ENCODE results near the gene COA6.
"Not testable (repeated sequence)": the region's sequence is repeated elsewhere in the genome, so short reads cannot be mapped to it uniquely, and the experiment has no call there.

COA6 gene

DNA sequence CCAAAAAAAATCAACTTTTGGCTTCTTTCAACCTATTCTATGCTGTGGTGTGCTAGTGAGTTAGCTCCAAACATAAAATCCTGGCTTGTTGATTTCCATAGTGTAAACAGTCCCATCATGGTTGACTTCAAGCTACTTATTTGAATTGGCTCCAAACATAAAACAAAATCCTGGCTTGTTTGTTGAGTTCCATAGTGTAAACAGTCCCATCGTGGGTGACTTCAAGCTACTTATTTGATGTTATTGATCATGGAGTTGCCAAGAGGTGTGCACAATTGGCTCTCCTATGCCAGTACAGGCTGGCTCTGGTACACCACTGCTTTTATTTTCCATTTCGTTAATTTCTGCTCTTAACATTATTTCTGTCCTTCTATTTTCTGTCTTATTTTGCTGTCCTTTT is 1.8 kb upstream of the COA6 start:
- no peak for DNase-seq

DNA sequence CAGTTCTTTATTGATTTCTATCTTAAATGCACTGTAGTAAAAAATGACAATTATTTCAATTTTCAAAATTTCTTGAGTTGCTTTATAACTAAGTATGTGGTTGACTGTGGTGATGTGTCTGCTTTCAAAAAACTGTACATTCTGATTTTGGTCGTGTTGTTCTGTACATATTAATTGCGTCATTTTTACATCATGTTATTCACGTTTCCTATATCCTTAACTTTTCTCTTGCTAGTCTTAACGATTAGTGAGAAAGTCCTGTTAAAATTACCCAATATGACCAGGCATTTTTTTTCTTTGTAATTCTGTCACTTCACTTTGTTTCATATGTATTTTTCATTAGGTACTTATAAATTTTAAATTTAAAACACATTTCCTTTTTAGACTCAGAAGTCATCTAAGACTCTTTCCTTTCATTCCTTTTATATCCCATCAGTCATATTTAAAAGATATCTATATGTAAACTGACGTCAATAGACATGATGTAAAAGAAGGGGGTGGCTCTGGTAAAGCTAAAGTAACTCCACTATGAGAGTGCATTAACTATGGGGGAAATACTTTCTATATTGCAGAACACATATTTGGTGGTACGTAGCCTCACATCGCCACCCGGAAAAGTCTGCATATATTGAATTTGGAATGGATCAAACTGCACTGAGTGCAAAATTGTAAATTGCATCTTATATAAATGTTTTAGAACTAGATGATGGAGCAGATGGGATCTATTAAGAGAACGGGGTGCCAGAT is 1.1 kb upstream of the COA6 start:
- DNase-seq = peak in 1 of 2 experiments; percentile 24

- DNase-seq = no peak
These were observed 651 bp downstream of the COA6 start for GRCh38 chr1:234373959-234374254.

- no peak for DNase-seq
These were observed 2.4 kb downstream of the COA6 start for GRCh38 chr1:234375672-234376071.

GRCh38 chr1:234379591-234380109 is 6.4 kb downstream of the COA6 start:
- DNase-seq = not testable (repeated sequence)

DNA sequence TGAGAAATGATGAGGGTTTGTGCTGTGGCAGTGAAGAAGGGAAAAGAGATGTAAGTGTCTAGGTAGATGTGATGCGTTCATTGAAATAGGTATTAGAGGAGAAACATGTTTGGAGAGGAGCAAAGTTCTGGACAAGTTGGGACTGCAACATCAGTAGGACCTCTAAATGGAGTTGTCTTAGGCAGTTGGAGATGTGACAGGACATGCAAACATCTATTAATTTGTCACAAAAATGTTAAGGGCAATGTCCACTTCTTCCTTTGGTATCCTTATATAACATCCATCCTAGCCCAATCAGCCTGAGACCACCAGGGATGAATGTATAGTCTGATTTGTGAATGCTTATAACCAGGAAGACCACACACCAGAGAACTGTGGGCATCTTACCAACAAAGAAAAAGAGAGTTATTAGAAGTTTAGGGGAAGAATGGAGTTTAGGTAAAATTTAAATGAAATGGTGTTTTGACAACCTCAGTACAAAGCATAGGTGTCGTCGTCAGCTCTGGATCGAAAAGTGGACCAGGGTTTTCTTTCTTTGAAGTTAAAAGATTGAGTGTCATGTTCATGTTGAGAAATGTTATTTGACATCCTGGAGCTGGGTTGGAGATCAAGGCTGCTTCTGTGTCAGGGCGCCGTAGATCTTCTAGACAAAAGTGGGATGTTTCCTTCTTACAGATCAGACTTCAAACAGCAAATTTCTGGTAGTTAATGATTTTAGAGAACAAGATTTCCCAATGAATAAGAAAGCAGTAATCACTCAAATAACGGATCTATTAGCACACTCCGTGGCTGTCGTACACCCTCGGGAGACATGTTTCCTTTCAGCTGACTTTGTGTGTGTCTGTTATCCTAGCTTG is 8.7 kb downstream of the COA6 start:
- DNase-seq = no peak

GRCh38 chr1:234386122-234386521 is 12.9 kb downstream of the COA6 start:
- DNase-seq = no peak

DNA sequence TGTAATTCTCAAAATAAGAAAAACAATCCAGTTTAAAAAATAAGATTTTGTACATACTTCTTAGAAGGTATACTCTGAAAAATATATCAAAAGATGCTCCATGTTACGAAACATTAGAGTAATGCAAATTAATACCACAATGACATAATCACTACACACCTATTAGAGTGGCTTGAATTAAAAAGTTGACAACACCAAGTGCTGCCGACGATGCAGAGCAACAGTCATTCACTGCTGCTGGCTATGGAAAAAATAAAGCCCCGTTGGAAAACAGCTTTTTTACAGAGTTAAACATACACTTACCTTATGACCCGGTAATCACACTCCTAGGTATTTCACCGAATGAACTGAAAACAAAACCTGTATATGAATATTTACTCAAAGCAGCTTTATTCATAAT is 14.8 kb downstream of the COA6 start:
- DNase-seq = no peak

DNA sequence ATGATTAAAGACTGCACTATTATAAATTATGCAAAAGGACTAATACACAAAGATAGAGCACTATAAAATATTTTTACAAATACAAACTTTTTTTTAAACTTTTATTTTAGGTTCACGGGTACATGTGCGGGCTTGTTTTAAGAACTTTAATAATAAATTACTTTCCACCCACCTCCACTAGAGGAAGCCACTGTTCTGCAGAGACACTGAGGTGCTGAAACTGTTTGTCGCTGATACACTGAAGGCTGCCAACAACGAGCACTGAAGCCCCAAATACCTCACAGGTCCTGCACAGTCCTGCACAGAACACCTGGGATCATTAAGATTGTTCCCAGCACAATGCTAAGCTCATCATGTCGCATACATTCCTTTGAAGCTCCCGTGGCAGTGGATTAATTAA is 19.9 kb downstream of the COA6 start:
- DNase-seq = no peak

- no peak for DNase-seq
These were observed 22.0 kb downstream of the COA6 start for GRCh38 chr1:234395297-234395696.

DNA sequence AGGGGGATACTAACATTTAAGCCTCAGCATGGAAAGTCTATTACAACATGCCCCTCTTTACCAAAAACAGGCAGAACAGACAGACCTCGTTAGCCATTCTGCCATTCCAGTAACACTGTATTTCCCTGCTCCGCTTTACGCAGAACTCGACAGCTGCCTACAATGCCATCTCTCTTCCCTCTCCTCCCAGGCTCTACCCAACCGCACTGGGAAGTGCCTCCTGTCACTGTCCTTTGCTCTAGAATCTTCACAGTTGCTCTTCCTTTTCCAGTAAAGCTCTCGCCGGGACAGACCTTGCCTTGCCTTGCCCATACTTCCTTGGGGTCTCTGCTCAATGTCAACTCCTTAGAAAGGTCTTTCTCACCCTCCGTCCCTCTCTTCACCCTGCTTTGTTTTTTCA is 22.8 kb downstream of the COA6 start:
- DNase-seq = no peak

GRCh38 chr1:234396871-234397270 is 23.6 kb downstream of the COA6 start:
- no peak for DNase-seq

DNA sequence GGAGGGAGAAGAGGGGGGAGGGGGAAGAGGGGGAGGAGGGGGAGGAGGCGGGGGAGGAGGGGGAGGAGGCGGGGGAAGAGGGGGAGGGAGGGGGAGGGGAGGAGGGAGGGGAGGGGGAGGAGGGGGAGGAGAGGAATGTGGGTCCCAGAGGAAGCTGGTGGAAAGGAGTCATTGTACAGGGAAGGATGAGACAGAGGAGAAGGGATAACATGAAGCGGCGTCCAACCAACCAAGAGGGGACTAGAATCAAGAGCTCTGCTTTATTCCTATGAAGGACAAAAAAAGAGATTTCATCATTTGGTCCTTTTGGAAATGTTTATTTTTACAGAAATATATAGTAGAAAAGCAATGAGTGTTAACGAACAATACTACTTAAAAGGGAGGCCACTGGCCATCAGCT is 24.5 kb downstream of the COA6 start:
- DNase-seq = no peak

- peak; percentile 53 to 65 for DNase-seq
These were observed 25.7 kb downstream of the COA6 start for GRCh38 chr1:234398849-234399381.

GRCh38 chr1:234399515-234399914 is 26.3 kb downstream of the COA6 start:
- not testable (repeated sequence) for DNase-seq

GRCh38 chr1:234400773-234401172 is 27.5 kb downstream of the COA6 start:
- DNase-seq = no peak

- DNase-seq = no peak
These were observed 28.4 kb downstream of the COA6 start for GRCh38 chr1:234401658-234402057.

DNA sequence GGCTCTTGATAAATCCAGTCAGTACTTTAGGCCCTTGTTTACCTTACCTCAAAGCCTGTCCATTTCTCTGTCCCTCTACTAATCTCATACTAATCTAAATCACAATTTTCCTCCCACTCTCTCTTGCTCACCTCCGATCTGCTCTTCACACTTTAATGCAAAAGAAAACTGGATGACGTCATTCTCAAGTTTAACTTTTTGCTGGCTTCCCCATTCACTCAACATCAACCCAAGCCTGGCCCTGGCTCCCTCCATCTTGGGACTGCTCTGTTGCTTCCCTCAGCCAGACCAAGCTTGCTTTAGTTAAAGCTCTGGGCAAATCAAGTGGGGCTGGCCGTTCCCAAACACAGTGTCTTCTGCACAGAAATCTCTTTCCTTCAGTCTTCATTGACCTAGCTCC is 29.7 kb downstream of the COA6 start:
- no peak for DNase-seq

DNA sequence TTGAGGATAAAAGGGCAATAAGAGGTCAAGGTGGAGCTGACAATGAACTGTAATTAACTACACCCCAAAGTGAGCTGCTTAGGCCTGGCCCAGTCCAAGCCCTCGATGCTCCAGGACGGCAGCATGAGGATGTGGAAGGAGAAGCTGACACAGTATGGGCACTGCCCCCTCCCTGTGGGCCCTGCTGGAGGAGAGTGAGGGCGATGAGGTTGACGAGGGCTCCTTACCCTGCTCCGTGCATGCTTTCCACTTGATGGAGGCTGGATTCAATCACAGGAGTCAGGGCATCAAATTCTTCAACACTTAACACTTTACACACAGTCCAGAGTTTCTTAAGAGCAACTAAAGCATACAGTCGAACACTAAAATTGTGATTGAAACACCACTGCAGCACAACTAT is 32.4 kb downstream of the COA6 start:
- no peak for DNase-seq

- no peak for DNase-seq
These were observed 33.6 kb downstream of the COA6 start for GRCh38 chr1:234406871-234407270.

DNA sequence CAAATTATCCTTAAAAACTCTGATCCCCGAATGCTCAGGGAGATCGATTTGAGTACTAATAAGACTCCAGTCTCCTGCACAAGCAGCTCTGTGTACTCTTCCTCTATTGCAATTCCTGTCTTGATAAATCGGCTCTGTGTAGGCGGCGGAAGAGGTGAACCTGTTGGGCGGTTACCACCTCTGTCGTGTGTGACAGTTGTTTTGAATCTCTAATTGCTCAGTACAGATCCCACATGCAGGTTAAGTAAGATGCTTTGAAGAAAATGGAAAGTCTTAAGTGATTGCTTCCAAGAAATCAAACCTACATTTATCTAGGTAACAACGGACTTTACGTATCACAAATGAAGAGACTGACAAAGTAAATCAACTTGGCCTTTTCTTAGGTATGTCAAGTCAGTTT is 35.5 kb downstream of the COA6 start:
- no peak for DNase-seq

DNA sequence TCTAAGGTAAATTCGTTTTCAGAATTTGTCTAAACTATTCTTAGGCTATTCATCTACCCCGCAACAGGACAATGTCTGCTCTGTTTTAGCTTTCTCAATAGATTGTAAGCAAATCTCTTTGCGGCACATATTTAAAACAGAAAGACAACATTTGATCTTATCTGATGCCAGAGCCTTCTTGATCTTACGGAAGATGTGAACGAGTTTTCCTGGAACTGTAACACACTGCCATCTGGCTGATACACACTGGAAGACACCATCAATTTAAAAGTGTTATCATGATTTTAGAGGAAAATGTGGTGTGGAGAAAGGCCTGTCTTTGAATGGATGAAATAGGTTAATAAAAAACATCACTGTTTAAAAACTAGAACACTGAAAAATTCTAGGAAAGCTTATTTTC is 36.1 kb downstream of the COA6 start:
- DNase-seq = peak in 1 of 2 experiments; percentile 14

DNA sequence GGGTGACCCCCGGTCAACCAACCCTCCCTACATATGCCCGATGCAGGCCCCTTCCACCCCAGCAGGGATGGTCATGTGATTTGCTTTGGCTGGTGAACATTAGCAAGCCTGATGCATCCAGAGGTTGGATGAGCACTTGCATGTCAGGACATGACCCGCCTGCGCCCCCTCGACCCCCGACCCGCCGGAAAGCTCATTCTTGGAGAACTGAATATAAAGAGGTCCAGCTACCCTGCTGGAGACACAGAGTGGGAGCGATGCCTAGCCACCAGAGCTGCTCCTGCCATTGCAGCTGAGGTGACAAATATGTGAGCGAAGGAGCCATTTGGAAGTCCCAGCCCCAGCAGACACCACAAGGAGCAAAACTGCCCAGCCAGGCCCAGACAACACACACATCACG is 39.6 kb downstream of the COA6 start:
- no peak for DNase-seq

- no peak for DNase-seq
These were observed 40.2 kb downstream of the COA6 start for GRCh38 chr1:234413485-234413884.

Data from Kasumi-1 (cell line).